ENCODE results near the gene NINJ1.
"Not testable (repeated sequence)": the region's sequence is repeated elsewhere in the genome, so short reads cannot be mapped to it uniquely, and the experiment has no call there.

Gene NINJ1

GRCh38 chr9:93159601-93160471 lies 25.8 kb upstream of the NINJ1 start:
- peak; percentile 40 for DNase-seq

GRCh38 chr9:93156475-93157008 lies 22.5 kb upstream of the NINJ1 start:
- no peak for DNase-seq

- DNase-seq = no peak
These were observed 21.8 kb upstream of the NINJ1 start for GRCh38 chr9:93155716-93156474.

GRCh38 chr9:93154293-93154903 lies 20.3 kb upstream of the NINJ1 start:
- no peak for DNase-seq

GRCh38 chr9:93151097-93151784 lies 17.2 kb upstream of the NINJ1 start:
- no peak for DNase-seq

GRCh38 chr9:93149361-93149760 lies 15.3 kb upstream of the NINJ1 start:
- DNase-seq = no peak

GRCh38 chr9:93148721-93149120 lies 14.7 kb upstream of the NINJ1 start:
- no peak for DNase-seq

GRCh38 chr9:93147632-93148031 lies 13.6 kb upstream of the NINJ1 start:
- DNase-seq = no peak

GRCh38 chr9:93146696-93147095 lies 12.6 kb upstream of the NINJ1 start:
- DNase-seq = not testable (repeated sequence)

- DNase-seq = peak; percentile 25
These were observed 9.9 kb upstream of the NINJ1 start for GRCh38 chr9:93143830-93144530.

GRCh38 chr9:93141771-93142483 lies 7.9 kb upstream of the NINJ1 start:
- DNase-seq = no peak

- no peak for DNase-seq
These were observed 5.5 kb upstream of the NINJ1 start for GRCh38 chr9:93139365-93140182.

GRCh38 chr9:93138171-93138764 lies 4.2 kb upstream of the NINJ1 start:
- no peak for DNase-seq

GRCh38 chr9:93137362-93137761 lies 3.3 kb upstream of the NINJ1 start:
- DNase-seq = no peak

- DNase-seq = no peak
These were observed 2.0 kb upstream of the NINJ1 start for GRCh38 chr9:93136011-93136440.

- DNase-seq = no peak
These were observed 841 bp upstream of the NINJ1 start for GRCh38 chr9:93134740-93135444.

GRCh38 chr9:93133681-93134014 lies 403 bp downstream of the NINJ1 start:
- peak; percentile 54 for DNase-seq

GRCh38 chr9:93132946-93133680 lies 938 bp downstream of the NINJ1 start:
- no peak for DNase-seq

All from activated gamma-delta T cell (primary cell).